ENCODE measurements around the gene IGSF9B.

The IGSF9B gene

DNA sequence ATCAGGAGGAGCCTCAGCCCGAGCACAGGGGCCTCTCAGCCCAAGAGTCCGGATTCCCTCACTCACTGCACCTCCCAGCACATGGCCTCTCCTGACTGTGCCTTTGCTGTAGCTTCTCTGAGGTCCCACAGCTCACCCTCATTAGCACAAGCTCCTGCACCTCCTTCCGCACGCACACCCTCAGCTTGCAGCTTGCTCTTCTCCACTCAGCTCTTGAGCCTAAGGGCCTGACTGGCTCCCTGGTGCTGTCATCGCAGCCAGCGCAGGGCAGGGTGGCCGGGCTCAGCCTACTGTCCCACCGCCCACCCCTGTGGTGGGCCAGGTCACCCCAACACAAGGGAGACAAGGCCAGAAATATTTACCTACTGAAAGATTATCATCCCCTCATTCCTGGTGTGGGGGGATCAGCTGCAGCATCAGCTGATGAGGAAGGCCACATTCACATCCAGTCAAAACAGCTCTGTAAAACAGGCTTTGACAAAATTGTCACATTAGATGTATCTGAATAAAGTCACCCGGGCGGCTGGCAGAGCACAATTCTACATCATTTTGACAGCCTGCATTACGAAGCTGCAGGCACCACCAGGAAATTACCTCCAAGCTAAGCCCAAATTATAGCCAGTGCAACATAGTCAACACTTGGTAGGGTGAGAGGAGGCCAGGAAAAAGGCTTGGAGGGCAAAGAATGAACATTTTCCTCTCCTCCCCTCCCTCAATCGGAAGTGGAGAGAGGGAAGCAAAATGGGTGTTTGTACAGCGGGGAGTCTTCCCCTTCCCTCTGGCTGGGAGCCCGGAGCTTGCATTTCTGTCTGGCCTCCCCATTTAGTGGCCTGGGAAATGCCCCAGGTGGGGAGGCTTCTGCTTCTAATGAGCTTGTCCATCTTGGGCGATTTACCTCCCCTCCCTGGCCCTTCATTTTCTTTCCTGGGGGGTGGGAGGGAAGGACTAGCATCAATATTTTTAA lies 29.5 kb upstream of the IGSF9B start:
- no peak for DNase-seq

DNA sequence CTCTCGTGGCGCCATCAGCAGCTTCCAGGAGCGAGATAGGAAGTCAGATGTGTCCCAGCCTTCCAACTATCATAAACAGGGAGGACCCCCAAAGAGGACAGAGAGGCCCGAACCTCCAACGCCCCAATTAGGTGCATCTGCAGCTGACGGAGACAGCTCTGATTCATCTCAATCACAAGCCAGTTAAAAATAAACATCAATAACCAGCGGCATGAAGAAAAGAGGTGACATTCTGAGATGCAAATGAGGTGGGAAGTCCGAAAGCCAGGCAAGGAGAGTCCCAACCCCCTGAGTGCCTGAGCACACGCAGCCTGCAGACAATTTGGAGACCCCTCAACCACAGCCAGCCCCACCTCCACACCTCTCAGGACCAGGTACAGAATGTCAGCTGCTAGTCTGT lies 28.1 kb upstream of the IGSF9B start:
- DNase-seq = no peak

DNA sequence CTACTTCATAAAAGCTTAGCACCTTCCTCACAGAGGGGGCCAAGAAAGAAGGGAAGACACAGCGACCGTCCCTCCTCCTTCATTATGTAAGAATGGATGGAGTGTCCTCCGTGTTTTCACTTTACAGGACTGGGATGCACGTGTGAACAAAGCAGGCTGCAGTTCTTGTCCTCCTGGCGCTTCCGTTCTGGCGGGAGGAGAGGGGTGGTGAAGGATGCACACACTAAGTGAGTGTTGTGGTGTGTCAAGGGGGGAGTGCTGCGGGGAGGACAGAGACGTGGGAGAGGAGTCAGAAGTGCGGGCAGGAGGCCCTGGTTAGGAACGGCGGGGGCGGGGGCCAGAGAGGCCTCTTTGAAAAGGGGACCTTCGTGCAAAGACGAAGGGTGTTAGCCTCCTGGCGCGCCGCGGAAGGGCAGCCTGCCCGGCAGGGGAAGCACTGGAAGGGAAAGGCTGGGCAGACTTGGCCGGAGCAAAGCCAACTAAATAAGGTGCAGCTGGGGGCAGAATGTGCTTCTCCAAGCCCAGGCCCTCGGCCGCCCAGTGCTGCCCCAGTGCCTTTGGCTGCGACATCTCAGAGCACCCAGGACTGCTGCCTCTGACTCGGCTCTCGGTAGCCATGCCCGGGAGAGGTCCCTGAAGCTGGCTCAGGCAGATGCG lies 27.0 kb upstream of the IGSF9B start:
- DNase-seq = no peak

DNA sequence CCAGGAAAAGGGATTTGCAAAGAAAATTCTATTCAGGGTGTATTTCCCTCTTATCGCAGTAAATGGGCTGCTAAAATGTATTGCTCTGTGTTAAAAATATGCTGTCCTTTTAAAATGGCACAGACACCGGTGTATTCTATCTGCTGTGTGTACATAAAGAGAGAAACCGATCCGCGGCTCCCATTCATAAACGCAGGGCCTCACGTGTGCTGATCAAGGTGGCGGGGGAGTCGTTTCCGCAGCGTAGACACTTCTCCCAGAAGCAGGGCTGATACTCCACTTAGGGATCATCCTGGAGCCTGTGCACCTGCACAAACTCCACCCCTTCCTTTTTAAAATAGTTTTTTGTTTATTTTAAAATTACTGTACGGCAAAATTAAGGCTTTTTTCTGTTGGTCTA lies 26.1 kb upstream of the IGSF9B start:
- DNase-seq = no peak

DNA sequence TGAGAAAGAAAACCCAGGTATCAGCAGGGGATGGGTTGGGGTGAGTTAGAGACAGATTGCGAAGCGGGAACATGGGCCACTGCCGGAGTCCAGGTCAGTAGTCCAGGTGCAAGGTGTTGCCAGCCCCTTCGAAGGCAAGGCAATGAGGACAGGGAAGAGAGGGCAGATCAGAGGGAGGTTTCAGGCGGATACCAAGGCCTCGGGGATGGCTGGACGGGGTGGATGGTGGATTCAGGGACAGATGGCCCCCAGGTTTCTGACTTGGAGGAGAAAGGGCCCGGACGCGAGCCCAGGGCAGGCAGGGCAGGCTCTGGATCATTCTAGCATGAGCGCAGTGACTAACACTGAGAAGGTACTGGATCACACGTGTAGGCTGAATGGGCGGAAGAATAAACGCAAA lies 25.4 kb upstream of the IGSF9B start:
- no peak for DNase-seq

DNA sequence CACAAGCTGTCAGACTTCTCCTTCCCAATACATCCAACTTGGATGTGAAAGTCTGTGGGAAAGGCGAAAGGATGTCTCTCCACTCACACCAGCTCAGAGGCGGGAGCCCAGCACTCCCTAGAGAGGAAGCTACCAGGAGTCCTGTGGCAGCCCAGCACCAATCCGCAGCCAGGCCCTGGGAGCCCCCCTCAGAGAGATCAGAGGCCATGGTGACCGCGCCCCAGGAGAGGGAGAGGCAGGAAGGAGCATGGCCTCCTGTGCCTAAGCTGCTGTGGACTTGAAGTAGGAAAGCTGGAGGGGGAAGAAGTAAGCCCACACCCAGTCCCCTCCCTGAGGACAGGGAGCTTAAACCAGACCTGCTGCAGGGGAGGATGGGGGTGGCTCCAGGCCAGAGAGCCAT lies 24.4 kb upstream of the IGSF9B start:
- no peak for DNase-seq

DNA sequence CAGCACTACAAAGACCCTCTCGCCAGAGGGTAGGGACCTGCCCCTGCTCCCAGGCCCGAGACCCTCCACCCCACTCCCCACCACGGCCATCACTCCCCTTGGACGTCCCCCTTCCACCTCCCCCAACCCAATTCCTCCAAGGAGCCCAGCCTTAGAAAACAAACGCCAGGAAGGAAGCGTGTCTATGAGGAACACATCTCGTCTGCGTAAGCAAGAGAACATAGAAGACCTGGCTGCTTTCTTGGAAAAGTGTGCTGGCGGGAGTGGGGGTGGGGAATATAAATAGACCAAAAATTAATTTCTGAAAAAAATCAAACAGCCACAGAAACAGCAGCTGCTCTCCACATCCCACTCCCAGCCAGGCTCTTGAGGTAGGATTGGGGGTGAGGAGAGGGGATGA lies 23.9 kb upstream of the IGSF9B start:
- no peak for DNase-seq

DNA sequence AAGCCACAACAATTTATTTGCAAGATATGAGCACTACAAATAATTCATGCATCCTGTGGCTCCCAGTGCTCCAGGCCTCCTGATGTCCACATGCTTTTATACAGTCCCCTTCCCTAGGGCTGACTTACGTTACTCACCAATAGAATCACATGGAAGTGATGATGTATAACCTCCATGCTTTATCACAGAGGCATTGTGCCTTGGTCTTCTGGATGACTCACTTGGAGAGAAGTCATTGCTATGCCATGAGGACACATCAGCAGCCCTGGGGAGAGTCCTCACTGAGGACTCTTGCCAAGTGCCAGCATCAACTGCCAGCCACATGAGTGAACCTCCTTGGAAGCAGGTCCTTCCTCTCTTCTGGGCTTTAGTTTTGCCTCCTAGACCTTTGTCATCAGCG lies 22.0 kb upstream of the IGSF9B start:
- no peak for DNase-seq

DNA sequence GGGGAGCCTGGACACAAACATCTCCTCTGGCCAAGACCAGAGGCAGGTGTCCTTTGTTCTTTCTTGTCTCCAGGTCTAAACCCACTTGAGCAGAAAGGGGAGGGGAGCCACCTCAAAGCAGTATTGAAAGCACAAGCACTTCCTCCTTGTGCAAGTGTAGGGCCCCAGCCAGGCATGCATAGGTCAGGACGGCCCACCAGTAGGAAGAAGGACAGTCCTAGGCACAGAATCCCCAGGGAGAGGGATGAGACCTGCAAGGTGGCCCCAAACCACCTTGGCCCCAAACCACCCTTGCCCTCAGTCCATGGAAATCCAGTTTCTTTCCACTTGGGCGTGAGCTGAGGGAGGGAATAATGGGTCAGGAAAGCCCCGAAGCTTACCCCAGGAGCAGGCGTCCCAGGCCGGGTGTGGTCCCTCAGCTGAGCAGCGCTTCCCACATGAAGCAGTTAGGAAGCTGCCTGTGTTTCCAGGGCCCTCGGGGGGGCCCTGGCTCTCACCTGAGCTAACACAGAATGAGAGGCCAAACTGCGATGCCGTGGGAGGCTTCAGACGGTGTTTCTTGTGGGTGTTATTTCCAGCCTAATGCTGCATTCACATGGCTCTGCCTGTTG lies 20.4 kb upstream of the IGSF9B start:
- DNase-seq = no peak

DNA sequence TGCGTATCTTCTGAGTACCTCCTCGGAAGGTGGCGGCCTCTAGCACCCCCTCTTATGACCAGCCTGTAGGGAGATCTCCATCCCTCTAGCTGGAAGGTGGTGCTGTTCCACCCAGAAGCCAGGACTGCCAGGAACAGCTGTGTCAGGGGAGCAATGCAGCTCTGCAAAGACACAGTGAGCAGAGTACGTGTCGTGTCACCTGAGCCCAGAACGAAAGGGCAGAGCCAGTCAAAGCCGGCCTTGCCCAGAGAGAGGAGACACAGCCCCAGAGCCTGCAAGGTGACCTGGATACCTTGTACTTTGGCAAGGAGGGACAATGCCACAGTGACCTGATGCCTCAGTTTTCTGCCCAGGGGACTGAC lies 18.7 kb upstream of the IGSF9B start:
- DNase-seq = no peak

DNA sequence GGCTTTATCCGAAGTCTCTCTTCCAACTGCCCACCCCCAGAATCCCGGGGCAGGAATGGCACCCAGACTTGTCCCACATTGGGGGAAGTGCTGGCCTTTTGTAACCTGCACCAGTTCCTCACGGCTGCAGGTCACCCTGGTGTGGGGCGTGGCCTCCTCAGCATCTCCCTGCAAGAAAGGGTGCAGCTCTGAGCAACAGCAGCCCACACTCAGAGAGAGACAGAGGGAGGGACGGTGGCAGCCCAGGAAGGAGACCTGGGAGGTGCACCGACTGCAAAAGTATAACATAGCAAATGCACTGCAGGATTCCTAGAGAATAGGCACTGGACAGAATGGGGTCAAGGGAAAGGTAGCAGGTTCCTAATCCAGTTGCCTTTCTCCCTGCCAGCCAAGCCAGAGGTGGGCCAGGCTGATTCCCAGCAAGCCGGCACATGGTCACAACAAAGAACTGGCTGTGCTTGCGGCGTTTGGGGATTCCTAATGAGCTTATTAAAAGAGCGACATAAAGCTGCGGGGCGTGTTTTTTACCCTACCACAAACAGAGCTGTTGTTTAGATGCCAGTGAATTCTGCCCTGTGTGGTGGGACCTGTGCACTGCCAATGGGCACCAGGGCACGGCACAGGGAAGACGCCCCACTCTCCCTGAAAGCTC lies 18.2 kb upstream of the IGSF9B start:
- no peak for DNase-seq

DNA sequence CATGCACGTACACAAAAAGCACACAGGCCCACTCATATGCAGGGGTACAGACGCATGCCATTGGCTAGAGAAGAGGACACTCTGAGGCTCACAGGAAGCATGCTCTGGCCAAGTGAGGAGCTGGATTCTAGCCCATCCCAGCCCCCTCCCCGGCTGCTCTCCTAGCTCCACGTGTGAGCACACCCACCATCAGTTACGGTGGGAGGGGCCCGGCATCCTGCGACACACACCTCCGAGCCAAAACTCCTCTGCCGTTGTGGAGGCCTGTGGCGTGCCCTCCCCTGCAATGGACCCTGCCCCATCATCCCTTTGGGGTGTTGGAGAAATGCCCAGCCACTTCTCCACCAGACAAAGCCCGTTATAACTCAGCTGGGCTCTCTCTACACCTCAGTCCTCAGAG lies 15.1 kb upstream of the IGSF9B start:
- no peak for DNase-seq

DNA sequence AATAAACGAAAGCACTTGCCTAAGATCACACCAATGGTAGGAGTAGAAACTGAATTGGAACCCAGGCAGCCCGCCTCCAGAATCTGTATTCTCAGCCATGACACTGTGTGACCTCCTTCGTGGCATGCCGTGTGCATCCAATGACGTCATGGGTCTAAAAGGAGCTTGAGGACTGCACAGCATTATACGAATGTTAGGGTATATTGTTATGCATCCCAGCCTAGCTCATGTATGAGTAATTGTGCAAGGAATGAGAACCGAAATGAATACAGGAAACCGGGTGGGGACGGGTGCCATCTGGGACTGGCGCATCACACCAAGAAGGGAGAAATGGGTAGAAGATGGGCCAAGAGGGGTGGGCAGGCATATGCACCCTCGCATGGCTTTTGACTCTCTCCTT lies 12.3 kb upstream of the IGSF9B start:
- no peak for DNase-seq

DNA sequence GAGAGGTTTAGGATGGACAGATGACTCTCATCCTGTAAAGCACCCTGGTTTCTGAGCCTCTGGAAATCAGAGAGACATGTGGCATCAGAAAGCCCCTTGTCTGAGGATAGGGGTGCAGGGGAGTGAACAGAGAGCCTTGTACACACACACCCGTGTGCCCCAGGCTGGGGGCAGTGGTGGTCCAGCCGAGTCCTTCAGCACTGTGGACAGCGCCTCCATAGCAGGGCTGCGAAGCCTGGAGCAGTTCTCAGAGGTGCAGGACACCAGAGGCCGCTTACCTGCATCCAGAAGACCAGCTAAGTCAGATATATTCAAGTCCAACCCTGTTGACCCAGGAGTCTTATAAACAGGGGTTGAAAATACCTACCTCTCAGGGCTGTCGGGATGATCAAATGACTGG lies 11.5 kb upstream of the IGSF9B start:
- no peak for DNase-seq

DNA sequence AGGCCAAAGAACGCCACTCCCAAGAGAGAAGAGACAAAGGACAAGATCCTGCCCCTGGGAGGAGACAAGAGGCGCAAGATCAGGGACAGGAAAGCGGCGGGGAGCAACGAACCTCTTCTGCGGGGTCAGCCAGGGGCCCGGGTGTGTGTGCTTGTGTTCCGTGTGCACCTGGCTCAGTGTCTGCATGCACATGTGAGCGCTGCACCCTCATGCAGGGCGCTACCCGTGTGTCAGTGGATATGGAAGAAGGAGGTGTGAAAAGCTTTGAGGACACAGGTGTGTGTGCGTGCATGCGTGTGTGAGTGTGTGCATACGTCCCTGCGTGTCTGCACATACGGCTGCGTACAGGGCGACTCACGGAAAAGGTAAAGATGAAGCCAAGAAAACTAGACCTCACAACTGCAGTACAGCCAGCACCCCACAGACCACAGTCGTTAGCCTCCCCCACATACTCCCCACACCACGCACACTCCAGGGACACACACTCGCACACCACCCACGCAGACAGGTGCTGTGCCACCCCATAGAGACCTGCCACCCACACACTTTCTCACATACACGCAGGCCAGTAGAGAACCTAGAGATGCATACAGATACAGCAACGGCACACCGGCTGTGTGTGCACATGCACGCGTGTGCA lies 11.0 kb upstream of the IGSF9B start:
- no peak for DNase-seq

DNA sequence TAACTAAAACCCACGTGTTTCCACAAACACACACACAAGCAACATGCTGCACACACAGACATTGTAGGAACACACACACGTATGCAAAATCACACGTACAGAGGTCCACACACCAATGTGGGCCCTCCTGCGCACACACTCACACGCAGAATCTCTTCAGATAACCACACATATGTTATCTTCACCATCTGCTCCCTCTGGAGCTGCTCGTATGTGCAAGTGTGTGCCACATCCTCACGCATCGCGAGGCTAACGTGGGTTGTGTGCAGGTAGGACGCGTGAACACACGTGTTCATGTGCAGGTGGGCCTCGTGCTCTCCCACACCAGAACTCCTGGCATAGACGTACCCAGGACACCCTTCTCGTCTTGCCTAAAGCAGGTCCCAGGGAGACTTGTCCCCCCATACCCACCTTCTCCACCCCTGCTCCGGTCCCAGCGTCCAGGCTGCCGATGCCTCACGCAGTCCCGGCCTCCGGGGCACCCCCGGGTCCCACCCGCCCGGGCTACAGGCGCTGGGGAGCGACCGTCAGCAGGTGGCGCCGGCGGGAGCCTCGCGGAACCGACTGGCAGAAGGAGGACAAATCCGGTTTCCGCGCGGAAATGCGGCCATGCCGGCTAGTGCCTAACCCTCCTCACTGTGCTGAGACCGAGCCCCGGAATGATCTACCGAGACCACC lies 10.3 kb upstream of the IGSF9B start:
- peak; percentile 56 to 72 for DNase-seq

DNA sequence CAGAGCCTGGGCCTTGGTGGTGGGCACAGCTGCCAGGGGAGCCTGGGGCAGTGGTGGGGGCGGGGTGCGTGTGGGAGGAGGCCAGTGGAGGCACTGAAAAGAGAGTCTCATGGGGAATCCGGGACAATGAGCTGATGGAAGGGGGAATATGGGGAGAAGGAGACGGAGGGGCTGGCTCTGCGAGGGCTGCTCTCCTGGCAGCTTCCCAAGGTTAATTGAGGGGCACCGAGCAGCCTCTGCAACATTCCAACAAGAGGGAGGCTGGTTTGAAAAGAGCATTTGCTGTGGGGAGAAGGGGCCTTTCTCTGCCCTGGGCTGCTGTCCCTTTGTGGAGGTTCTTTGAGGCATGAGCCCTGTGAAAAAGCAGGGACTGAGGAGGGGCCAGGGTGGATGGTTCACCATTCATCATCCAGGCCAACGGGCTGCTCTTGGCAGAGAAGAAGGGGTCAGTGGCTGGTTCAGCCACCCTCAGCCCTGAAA lies 9.4 kb upstream of the IGSF9B start:
- DNase-seq = no peak

DNA sequence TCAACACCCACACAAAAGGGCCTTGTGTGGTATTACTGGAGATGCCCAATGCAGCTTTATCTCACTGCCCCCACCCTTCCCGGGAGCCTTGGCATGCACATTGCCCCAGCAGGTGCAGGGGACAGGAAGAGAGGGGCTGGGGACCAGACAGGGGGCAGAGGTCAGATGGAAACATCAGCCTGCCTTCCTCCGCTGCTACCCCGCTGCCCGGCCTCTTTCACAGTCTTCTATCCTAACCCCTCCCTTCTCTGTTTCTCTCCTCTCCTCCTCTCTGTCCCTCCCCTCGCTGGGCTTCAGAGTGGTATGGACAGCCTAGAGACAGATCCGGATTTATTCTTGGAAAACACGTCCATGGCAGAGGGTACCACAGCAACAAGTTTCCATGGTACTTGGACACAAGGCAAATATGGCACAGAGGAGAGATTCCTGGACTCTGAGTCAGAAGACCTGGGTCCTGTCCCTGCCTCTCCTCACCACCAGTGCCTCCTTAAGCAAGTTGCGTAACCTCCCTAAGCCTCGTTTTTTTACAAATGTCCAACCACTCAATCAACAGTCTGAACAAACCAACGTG lies 8.3 kb upstream of the IGSF9B start:
- DNase-seq = no peak

DNA sequence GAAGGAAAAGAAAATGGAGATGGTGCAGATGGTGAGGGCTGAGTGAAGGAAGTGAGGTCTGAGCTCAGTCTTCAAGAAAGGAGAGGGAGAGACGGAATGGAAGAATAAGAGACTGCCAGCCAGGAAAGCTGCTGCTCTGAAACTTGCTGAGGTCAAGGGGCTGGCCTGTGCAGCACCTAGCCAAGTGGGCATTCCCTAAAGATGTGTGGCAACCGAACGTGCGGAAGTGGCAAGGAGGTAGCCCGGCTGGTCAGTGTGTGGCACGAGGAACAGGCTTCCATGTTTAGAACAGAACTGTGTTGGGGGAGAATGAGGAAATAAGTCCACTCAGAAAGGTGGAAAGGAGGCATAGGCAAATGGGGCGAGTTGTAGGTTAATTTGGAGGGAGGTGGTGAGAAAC lies 7.6 kb upstream of the IGSF9B start:
- DNase-seq = no peak

DNA sequence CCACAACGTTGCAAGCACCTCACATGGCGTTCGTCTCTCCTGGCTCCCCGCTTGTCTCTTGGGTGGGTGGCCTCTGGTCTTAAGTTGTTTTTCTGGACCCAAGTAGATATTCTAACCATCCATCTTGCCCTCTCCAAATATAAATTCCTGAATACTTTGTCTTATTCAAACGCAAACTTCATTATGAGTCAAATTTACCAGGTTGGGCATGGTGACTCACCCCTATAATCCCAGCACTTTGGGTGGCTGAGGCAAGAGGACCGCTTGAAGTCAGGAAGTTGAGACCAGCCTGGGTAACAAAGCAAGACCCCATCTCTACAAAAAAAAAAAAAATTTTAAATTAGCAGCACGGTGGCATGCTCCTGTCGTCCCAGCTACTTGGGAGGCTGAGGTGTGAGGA lies 5.1 kb upstream of the IGSF9B start:
- no peak for DNase-seq

DNA sequence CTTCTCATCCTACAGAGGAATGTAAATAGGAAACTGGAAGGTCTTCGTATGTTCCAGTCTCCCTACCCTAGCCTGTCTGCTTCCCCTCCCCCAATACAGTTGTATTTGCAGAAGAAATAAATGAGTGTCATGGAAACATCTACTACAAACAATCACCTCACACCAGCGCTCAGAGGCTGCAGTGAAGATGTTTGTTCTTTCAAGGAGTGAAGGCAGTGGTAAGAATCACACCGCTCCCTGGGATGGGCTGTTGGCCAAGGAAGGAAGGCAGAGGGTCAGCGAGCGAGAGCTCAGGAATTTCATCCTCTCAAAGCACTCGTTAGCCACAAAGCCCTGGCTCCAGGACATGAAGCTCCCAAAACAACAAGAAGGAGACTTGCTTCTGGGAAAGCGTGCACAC lies 1.1 kb upstream of the IGSF9B start:
- DNase-seq = no peak

DNA sequence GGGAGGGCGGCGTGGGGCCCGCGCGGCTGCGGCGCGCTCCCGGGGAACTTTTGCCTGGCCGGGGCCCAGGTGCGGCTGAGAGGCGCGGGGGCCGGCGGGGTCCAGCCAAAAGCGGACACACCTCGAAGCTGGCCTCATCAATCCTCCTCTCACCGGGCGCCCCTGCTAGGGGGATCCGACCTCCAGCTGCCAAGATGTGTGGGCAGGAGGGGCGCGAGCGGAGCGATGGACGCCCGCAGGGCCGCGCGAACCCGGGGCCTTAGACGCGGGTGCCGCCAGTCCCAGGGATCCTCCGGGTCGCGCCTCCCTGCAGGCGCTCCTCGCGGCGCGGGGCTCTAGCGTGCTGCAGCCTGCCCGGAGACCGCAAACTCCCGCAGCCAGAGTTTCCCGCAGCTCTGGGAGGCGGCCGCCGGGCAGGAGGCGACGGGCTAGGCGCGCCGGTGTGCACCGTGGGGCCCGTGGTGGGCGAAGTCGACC lies 785 bp downstream of the IGSF9B start:
- no peak for DNase-seq
